ENCODE data around the gene DENND1A.
A peak's percentile ranks its signal among the peaks of the same experiment; 100 is the strongest.
"Not testable (repeated sequence)": the region's sequence is repeated elsewhere in the genome, so short reads cannot be mapped to it uniquely, and the experiment has no call there.

Gene DENND1A, protein sequence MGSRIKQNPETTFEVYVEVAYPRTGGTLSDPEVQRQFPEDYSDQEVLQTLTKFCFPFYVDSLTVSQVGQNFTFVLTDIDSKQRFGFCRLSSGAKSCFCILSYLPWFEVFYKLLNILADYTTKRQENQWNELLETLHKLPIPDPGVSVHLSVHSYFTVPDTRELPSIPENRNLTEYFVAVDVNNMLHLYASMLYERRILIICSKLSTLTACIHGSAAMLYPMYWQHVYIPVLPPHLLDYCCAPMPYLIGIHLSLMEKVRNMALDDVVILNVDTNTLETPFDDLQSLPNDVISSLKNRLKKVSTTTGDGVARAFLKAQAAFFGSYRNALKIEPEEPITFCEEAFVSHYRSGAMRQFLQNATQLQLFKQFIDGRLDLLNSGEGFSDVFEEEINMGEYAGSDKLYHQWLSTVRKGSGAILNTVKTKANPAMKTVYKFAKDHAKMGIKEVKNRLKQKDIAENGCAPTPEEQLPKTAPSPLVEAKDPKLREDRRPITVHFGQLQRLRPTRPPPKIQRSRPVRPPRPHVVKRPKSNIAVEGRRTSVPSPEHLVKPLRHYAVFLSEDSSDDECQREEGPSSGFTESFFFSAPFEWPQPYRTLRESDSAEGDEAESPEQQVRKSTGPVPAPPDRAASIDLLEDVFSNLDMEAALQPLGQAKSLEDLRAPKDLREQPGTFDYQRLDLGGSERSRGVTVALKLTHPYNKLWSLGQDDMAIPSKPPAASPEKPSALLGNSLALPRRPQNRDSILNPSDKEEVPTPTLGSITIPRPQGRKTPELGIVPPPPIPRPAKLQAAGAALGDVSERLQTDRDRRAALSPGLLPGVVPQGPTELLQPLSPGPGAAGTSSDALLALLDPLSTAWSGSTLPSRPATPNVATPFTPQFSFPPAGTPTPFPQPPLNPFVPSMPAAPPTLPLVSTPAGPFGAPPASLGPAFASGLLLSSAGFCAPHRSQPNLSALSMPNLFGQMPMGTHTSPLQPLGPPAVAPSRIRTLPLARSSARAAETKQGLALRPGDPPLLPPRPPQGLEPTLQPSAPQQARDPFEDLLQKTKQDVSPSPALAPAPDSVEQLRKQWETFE

DNA sequence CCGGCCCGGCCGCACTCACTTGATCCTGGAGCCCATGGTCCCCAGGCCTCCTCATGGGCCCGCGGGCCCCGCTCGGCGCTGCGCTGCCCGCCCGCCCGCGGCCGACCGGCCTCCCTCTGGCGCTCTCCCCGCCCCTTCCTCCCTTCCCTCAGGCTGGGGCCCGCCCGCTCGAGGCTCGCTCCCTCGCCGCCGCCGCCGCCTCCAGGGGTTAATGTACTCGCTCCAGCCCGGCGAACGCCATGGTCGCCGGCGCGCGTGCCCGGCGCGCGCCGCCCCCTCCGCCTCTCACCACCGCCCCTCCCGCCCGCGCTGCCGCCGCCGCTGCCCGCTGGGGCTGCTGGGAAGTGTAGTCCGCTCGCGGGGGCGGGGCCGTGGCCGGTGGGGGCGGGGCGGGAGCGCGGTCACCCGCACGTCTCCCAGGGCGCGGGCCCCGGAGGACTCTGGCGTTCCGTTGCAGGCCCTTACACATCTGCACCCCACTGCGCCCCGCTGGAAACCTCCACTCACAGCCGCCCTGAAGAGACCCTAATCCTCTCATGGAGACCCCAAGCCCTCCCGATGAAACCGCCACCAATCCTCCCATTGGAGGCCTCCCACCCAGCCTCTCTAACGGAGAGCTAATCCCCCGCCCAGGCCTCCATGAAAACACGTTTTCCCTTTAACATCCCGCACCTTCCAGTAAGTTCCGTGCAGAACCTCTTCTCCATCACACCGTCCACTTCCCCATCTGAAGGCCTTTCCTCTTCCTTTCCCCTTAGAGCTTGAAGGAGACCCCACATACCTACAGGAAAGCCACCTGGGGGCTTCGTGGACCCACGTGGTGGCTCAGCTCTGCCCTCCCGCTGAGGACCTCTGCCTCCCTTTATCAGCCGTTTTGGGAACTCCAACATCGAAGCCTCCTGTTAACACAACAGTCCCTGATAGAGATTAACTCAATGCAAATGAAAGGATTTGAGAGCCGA is at the start of gene DENND1A:
Gene DENND1A, minus strand, starts transcription at position 257 of the 962 bp plus-strand sequence. Its CDS starts 221 bp downstream, at position 36.
- DNase-seq, result peak; percentile 90

DNA sequence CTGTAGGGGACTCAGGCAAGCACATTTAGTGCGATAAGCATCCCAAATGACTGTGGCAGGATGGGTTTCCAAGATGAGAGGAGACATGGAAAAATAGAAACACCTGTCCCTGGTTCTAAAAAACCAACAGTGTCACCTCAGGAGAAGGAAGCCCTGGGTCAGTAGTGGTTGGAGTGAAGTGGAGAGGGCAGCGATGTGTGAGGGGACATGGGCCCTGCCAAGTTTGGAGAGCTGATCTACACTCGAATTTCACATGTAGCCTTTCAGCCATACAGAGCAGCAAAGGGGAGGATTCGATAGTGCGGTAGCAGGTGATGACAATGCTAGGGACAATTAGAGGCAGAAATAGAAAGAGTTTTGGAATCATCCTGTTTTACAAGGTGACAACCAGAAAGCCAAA is 49.1 kb upstream of the DENND1A start:
- no peak for DNase-seq

DNA sequence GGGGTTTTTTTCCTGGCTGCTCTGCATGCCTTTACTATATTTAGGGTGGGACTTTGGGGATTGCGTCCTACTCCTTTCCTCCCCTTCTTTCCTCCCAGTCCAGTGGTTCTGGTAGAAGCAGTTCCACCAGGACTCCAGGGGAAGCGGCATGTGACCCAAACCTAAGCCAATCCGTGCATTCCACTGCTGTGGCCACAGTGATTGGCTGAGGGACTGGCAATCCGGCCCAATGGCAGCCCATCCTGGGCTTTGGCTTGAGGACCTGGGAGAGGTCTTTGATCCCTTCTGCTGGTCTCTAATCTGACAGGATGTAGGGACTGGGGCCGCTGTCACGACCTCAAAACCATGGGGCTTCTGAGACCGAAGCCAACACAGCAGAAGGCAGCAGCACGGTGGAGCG is 46.7 kb upstream of the DENND1A start:
- not testable (repeated sequence) for DNase-seq

DNA sequence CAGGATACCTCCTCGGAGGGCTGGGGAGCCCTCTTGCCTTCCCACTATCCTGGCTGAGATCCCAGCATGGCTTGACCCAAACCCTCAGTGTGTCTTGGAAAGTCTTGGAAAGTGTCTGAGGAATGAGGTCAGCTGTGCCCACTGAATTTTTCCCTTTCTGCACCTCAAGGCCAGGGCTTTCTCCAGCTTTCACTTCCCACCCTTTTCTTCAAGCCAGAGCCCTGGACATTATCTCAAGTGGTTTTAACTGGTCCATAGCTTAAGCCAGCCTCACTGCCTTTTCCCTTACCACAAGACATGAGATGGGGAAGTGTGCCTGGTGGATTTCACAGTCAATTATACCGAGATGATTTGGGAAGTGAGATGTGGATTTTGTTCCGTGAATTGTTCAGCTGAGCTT is 45.9 kb upstream of the DENND1A start:
- no peak for DNase-seq

DNA sequence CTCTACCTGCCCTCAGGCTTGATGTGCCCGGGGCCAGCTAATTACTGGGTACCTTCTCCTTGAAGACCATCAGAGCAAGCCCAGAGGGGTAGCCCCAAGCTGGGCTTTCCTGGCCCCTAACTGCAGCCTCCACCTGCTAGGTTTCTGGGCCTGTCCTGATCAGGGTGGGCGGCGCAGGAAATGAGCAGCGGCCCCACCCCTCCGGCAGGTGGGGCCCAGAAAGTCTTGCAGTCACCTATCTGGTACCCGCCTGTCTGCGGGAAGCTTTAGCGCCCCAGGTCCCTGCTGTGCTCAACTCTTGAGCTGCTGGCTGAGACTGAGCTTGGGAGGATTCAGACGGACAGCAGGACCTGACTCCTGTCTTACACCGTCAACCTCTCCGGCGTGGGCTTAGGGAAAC is 44.5 kb upstream of the DENND1A start:
- DNase-seq, result no peak

DNA sequence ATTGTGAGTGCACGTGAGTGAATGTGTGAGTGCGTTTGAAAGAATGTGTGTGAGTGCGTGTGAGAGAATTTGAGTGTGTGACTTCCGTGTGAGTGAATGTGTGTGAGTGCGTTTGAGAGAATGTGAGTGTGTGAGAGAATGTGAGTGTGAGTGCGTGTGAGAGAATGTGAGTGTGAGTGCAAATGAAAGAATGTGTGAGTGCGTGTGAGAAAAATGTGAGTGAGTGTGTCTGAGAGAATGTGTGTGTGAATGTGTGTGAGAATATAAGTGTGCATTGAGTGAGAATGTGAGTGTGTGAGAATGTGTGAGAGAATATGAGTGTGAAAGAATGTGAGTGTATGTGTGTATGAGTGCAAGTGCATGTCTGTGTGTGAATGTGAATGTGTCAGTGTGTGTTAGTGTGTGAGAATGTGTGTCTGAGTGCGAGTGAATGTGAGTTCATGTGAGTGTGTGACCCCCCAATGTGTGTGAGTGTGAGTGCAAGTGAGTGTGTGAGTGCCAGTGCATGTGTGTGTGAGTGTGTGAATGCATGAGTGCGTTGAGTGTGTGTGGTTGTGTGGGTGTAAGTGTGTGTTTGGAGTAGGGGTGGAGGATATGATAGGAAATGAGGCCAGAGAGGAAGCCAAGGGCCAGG is 43.8 kb upstream of the DENND1A start:
- DNase-seq, result no peak

DNA sequence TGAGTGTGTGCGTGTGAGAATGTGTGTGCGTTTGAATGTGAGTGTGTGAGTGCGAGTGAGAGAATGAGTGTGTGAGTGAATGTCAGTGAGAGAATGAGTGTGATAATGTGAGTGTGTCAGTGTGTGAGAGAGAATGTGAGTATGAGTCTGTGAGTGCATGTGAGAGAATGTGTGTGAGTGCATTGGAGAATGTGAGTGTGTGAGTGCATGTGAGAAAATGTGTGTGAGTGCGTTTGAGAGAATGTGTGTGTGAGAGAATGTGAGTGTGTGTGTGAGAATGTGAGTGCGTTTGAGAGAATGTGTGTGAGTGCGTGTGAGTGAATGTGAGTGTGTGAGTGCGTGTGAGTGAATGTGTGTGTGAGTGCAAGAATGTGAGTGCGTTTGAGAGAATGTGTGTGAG is 42.7 kb upstream of the DENND1A start:
- no peak for DNase-seq

DNA sequence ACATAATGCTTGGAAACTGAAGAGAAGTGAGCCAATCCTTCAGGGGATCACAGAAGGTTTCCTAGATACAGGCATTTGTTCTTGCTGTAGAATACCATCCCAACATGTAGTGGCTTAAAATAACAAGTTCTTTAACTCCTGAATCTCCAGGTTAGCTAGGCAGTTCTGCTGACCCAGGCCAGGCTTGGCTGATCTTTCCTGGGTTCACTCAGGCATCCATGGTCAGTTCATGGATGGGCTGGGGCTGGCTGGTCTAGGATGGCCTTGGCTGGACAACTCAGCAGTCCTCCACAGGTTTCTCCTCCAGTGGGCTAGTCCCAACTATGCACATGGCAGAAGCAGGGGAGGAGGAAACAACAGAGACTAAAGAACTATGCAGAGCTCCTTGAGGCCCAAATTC is 37.4 kb upstream of the DENND1A start:
- no peak for DNase-seq

DNA sequence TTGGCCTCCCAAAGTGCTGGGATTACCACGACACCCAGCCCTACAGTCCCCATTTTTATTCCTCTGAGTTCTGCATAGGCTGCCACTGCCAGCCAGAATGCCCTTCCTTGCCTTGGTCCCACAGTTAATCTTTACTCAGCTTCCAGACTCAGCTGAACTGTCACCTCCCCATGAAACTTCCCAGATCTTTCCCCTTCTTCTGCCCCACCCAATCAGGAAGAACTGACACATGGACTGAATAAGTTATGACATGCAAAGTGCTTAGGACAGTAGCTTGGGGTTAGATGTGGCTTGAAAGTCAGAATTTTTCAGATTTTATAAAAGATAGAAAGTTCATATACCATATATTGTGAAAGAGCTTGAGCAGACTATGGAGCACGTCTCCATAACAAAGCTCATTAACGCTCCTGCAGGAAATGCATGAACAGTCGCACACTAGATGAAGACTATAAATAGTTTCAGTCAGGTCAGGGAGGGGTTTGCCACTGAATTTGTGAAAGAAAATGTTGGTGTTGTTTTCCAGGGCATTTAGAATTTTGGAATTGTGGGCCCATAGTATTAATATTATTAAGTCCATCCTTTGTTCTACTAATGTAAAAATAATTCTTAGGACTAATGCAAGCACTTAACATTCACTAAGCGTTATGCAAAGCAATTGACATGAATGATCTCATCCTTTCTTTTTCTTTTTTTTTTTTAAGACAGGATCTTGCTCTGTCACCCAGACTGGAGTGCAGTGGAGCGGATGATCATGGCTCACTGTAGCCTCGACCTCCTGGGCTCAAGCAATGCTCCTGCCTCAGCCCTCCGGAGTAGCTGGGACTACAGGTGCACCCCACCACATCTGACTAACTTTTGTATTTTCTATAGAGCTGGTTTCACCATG is 36.1 kb upstream of the DENND1A start:
- DNase-seq, result no peak

DNA sequence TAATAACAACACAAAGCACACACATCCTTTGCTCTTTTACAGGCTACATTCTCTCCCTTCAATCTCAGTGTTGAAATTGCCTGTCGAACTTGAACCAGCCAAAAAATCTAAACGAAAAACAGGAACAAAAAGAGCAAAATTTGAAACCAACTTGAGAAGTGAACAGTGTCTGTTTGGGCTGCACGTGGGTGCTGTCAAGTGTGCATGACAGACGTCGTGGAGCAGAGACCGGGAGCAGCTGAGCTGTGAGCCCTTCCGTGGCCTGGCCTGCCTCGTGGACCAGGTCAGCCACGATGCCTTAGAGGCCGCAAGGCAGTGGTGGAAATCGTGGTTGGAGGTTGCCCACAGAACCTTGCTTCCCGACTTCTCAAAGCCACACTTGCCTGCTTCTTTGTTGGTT is 34.8 kb upstream of the DENND1A start:
- DNase-seq, result no peak

DNA sequence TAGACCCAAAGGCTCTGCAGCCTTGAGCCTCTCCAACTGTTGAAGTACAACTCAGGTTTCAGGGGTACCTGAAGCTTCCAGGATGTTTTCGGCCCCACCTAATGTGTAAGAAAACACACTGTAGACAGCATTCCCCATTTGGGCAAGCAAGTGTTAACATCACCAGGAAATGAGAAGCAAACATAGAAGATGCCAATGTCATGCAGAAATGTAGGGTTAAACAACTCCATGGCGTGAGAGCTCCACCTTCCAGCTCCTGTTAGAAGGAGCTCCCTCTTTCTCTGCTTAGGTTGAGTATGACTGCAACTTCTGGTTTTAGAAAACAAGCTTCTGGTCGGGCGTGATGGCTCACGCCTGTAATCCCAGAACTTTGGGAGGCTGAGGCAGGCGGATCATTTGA is 31.0 kb upstream of the DENND1A start:
- DNase-seq, result no peak

DNA sequence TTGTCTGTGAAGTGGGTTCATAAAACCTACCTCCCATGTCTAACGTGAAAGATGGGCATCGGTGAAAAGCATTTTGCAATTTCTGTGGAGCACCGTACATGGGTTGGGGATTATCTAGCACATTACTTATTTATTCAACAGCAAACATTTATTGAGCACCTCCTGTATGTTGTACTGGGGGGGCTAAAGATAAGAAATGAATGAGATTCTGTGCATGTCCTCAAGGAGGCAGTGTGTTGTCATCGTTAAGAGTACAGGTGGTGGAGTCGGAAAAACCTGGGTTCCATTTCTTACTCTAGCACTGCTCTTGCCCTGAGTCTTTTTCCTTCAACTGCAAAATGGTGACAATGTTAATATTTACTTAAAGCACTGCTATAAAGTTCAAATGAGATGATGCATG is 30.4 kb upstream of the DENND1A start:
- no peak for DNase-seq

DNA sequence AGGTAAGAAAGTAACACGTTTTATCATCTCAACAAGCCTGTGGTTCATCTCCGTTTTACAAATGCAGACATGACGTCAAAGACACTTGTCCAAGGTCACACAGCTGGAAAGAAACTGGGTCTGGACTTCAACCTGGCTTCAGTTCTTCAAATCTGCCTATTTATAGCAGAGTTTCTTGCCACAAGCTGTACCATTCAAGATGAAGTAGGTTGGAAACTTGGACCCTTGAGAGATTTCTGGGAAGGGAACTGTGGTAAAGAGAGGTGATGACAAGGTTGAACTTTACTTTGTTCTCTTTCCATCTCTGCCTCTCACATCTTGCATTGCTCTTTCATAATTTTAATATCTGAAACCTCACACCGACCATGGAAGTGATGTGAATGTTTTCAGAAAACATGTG is 29.9 kb upstream of the DENND1A start:
- DNase-seq, result no peak

DNA sequence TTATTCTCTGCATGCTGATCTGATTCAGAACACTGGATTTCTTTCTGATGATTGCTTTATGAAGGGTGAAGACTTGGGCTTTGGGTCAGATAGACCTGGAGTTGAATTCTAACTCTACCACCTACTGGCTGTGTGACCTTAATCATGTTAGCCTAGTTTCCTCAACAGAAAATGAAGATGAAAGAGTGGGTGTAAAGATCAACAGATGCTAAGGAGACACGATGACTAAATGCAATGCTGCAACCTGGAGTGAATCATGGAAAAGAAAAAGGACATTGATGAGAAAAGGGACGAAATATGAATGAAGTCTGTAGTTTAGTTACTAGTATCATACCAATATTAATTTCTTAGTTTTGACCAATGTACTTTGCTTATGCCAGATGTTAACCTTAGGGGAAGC is 27.8 kb upstream of the DENND1A start:
- no peak for DNase-seq

DNA sequence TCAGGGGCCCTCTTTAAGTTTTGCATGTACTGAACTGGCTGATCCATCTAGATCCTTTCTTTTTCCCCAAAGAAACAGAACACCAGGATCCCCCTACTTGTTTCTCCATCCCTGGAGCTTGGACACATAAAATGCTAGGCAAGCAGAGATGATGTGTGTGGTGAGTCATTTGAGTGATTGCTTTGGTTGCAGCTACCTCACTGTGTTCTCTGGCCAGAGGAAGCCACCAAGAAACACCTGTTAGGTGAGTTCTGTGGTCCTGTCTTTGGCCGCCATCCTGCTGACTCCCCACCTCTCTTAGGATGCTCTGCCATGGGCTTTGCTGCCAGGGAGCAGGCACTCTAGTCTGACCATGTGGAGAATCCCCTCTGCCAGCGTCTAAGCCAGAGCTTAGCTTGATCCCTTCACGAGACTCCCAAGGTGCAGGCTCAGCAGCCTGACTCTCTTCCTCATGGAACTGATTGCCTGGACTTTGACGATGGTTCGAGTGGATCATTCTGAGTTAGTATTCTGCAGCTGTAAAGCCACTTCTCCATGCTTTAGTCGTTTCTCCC is 27.3 kb upstream of the DENND1A start:
- no peak for DNase-seq

DNA sequence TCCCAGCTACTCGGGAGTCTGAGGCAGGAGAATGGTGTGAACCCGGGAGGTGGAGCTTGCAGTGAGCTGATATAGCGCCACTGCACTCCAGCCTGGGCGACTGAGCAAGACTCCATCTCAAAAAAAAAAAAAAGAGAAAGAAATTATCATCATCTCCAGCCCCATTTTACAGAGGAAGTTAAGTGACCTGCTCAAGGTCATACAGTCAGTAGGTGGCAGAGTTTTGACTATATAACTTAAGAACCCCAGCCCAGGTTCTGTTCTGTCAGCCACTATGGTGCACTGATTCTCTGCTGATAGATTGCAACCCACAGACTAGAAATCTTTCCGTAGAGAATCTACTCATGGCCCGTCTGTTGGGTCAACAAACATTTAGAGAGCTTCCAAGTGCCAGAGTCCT is 25.7 kb upstream of the DENND1A start:
- DNase-seq, result no peak

DNA sequence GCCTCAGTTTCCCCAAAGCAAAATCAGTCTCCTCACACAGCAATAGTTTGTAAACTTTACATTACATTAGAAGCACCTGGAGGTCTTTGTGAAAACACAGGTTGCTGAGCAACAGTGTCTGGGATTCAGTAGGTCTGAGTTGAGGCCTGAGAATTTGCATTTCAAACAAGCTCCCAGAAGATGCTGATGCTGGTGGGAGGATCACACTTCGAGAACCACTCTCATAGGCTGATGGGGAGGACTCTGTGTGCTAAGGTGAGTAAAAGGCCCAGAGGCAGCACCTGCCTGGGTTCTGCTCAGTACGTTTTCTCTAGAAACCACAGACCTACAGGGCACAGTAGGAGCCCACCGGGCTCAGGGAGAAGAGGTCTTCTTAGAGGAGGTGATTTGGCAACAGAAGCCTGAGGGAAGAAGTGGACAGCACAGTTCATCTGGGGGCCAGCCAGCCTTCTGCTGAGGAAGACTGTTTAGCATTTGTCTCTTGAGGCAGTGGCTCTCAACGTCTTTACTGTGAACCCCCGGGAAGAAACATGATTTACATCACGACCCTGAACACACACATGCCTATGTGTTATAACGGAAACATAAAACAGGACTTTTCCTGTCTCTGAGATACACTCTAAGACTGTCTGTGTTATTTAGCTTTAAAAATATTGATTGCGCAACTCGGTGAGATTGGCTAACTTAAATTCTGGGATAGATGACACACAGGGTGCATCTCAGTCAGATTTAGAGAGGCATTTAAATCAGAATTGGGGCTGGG is 24.8 kb upstream of the DENND1A start:
- DNase-seq, result no peak

DNA sequence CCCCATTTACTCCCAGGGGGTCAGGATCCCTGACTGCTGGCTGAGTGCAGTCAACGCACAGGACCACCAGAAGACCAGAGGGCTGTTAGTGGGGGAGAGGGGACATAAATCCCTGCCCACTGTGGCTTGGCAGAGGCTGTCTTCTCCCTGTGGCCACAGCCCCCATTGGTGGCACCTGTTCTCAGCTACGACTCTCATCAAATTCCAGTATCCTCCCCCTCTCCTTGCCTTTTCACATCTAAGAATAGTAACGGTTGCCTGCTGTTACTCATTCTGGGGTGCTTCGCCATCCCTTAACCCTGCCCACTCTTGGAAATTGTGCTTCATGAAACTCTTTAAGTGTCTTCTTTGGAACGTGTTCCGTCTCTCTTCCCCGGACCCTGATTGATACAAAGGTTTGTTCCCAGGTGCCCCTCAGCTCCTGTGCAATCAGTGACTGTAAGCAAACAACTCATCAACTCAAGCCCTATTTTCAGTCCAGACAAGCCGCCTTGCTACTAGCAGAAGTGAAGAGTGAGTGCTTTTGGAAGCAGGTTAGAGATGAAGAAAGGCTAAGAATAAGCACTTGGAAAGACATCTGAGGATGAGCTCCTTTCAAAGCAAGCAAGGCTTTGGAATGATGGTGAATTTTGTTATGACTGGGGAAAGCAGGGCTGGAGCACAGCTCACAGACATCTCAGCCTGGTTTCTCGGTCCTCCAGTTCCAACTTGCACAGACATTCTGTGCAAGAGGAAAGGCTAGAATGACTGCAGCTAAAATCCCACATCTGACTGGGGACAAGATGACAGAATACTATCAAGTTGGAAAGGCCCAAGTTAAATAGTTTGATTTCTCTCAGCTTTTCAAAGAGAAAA is 22.9 kb upstream of the DENND1A start:
- DNase-seq, result no peak

DNA sequence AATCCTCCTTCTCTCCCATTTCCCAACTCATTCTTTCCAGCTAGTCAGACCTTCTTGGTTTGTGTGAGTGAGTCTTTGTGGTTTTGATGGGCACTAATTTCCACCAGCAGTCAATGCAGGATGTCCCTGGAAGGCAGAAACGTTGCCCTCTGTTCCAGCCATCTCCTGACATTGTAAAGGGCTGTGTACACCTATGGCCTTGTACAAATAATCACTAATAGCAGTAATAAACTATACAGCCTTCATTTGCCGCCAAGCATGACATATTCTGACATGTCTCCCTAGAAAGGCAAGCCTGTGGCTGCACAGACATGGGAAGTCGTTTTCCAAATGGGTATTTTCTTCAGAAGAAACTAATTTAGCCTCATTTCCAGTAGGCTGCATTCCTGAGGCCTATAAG is 18.4 kb upstream of the DENND1A start:
- no peak for DNase-seq
